Cardiac fibroblast (primary cell): Measurements from ENCODE around the gene HRH3.

Experiments
- DNase-seq, 2 donors: peaks; one replicate each; pipeline versions ENCODE4 v3.0.0 to v3.0.0-alpha.2; 2010; ENCODE audit warnings: low read depth in 2 of 2
- H3K4me3 ChIP-seq, 2 donors: replicated peaks in 1 of 2; 1 replicate in 1 of 2; 2 replicates in 1 of 2; pipeline ENCODE4 v1.5.1; 2011; ENCODE audit warnings: low read depth in 2 of 2, low read length in 2 of 2, mild to moderate bottlenecking in 2 of 2, moderate library complexity in 1 of 2
- CTCF ChIP-seq: IDR thresholded peaks from one replicate; pipeline ENCODE4 v1.5.1; 2011; ENCODE audit warnings: low read depth, mild to moderate bottlenecking, low read length, inconsistent platforms

The HRH3 gene

DNA sequence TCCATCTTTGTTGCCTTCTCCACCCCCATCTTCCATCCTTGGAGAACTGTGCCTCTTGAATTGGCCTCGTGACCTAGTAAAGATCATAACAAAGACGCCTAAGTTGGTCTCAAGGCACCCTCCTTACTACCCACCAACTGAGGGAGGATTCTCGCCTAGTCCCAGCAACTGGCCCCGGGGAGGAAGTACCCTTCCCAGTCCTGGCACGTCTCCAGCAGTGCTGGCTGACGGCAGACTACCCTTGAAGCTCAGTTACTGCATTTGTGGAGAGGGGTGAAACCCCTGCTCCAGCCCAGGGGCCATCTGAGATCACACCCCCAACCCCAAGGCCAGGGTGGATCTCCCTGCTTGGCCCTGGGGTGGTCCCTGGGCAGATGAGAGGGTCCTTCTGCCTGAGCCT is 16.1 kb upstream of the HRH3 start:
- no peak for DNase-seq
- TF ChIP-seq CTCF: no peak
- H3K4me3 ChIP-seq: no peak overlapping the region

DNA sequence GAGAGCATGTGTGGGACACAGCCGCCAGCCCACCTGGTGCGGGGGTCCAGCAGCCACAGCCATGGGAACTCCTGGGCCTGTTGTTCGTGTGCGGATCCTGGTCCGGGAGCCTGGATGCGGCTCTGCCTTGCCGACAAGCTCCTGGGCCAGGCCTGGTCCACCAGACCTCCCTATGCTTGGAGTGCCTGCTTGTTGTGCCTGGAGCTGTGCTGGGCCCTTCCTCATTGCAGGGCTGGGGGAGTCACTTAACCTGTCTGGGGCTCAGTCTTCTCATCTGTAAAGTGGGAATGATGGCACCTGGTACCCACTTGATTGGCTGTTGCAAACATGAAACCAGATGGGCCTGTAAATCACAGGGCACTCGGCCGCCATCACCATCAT is 15.7 kb upstream of the HRH3 start:
- DNase-seq: no peak
- H3K4me3 ChIP-seq: no peak overlapping the region
- no peak for TF ChIP-seq CTCF

- TF ChIP-seq CTCF: no peak
- DNase-seq: no peak
- no peak overlapping the region for H3K4me3 ChIP-seq
These were observed 15.1 kb upstream of the HRH3 start for GRCh38 chr20:62235001-62235776.

DNA sequence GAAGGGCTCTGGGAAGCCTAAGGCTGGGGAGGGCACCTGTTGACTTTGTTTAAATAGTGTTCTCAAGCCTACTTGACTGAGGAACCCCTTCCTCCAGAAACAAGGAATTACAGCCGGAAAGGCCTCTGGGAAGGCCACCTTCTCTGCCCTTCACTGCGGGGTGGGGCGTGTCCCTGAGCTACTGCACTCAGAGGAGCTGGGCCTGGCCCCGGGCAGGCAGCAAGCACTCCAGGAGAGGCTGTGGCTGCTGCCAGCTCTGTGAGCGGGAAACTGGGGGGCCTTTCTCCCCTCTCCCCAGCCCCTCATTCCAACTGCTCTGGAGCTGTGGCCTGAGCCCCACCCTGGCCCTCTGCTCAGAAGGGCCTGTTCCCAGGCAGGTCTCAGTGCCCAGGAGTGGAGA is 14.3 kb upstream of the HRH3 start:
- DNase-seq: no peak
- H3K4me3 ChIP-seq: no peak overlapping the region
- TF ChIP-seq CTCF: no peak

GRCh38 chr20:62233684-62234083 is 13.6 kb upstream of the HRH3 start:
- TF ChIP-seq CTCF: no peak
- no peak overlapping the region for H3K4me3 ChIP-seq
- no peak for DNase-seq

GRCh38 chr20:62232770-62233645 is 12.9 kb upstream of the HRH3 start:
- H3K4me3 ChIP-seq: no peak overlapping the region
- no peak for TF ChIP-seq CTCF
- no peak for DNase-seq
